Testis (tissue), 2 donors: ENCODE measurements around the gene MEIOB.

Source experiments
- CTCF ChIP-seq, 3 experiments: fragments of 450-650 bp in 2 of 3; fragments of 200-600 bp in 1 of 3; sonication (generic) in 1 of 3; IDR thresholded peaks; one replicate each; pipeline ENCODE4 v1.5.1; 2016 to 2019; ENCODE audit warnings: antibody characterized with exemption in 3 of 3, mild to moderate bottlenecking in 2 of 3, moderate library complexity in 1 of 3
- POLR2A ChIP-seq: fragments of 450-650 bp; IDR thresholded peaks from one replicate; pipeline ENCODE4 v1.6.1; 2017; ENCODE audit warnings: antibody characterized with exemption, mild to moderate bottlenecking, moderate library complexity

GRCh38 chr16:1788095-1788707 lies 83.8 kb downstream of the MEIOB start:
- no peak for TF ChIP-seq CTCF (IDR thresholded peaks at IDR 0.05)
- TF ChIP-seq POLR2A = no peak
